Ovary (tissue), 9 donors: ENCODE results near the gene RALGPS1. TPM values are rescaled to one million over a fixed set of nuclear protein-coding genes. Genes with fewer than 3 reads are reported as not detected.
A peak's percentile ranks its signal among the peaks of the same experiment; 100 is the strongest.

Experiments
- DNase-seq, 5 donors: peaks; one replicate each; pipeline ENCODE4 v3.0.0-alpha.2; 2019 to 2020
- H3K27ac ChIP-seq, 2 donors: fragments of 200-600 bp; one replicate each; pipeline versions ENCODE4 v1.5.1 to v1.8.0; 2019 to 2022
- H3K27me3 ChIP-seq: fragments of 200-600 bp; one replicate; pipeline ENCODE4 v1.8.0; 2022
- H3K36me3 ChIP-seq: fragments of 200-600 bp; sonication (generic); one replicate; pipeline ENCODE4 v1.5.1; 2019
- H3K4me1 ChIP-seq: one replicate; pipeline ENCODE4 v1.8.1; 2013; ENCODE audit warnings: mild to moderate bottlenecking, moderate library complexity; ENCODE audit not compliant: insufficient read depth
- H3K4me3 ChIP-seq: fragments of 200-600 bp; sonication (generic); one replicate; pipeline ENCODE4 v1.5.1; 2017
- H3K9me3 ChIP-seq, 2 donors: fragments of 200-600 bp in 1 of 2; sonication (generic) in 1 of 2; one replicate each; pipeline versions ENCODE4 v1.5.1 to v1.8.1; 2013 to 2019; ENCODE audit warnings: mild to moderate bottlenecking in 1 of 2, moderate library complexity in 1 of 2
- CTCF ChIP-seq, 3 donors: fragments of 450-650 bp in 2 of 3; fragments of 200-600 bp in 1 of 3; IDR thresholded peaks; one replicate each; pipeline versions ENCODE4 v1.5.1 to v1.8.0; 2016 to 2022; ENCODE audit warnings: antibody characterized with exemption in 3 of 3, mild to moderate bottlenecking in 1 of 3
- EP300 ChIP-seq: sonication (generic); formaldehyde crosslinking; IDR thresholded peaks from one replicate; pipeline ENCODE4 v1.6.1; 2017; ENCODE audit warnings: antibody characterized with exemption
- POLR2A ChIP-seq: fragments of 450-650 bp; IDR thresholded peaks from one replicate; pipeline ENCODE4 v1.6.1; 2017; ENCODE audit warnings: antibody characterized with exemption, mild to moderate bottlenecking, moderate library complexity
- WGBS, 3 donors: extraction: QIAGEN DNeasy Blood & Tissue Kit in 1 of 3; methylation state at CpG; one replicate each; pipeline versions ENCODE4 v1.1.5 to v1.1.7; 2013 to 2017; 5-methylcytosine and 5-hydroxymethylcytosine counted together
- intact Hi-C, 4 donors: fragments of 100-400 bp; cut with DNase I; formaldehyde crosslinking; loops; one replicate each; pipeline versions ENCODE4 v1.11.0 to v1.15.1; 2022 to 2023
- polyA plus RNA-seq, 2 donors: library from polyadenylated mRNA; stranded (reverse); fragments of 200-250 nt in 1 of 2; fragments of 350-450 nt in 1 of 2; fragmentation: Illumina TruSeq in 1 of 2; extraction: RNeasy Lipid Tissue Mini Kit (QIAGEN cat#74804) in 1 of 2; gene quantifications; one replicate each; pipeline ENCODE4 v1.2.3, GENCODE V29; 2013 to 2014
- total RNA-seq, 7 donors: library from RNA; depleted of rRNA in 2 of 7; stranded (reverse); fragments of >200 nt in 2 of 7; fragmentation: NEBNext Ultra II Directional in 3 of 7; extraction: Animal tissue kit (Norgen Biotek cat#: 25700) in 3 of 7; gene quantifications; one replicate each; pipeline versions ENCODE4 v1.1.0 to v1.2.4, GENCODE V29; 2016 to 2023
- donor health status: DM: no; HTN: no; CAD: no; lungs with moderate emphysema.
- donor health status: DM: no; HTN: no; CAD: no.
- donor health status: Bipolar disorder and iron deficiency.
- donor health status: DM: yes; HTN: yes; CAD: no.
- donor health status: DM: no; HTN: no; CAD: no.
- donor health status: DM: yes; HTN: yes; CAD: no.

RALGPS1 gene
- total and polyA plus RNA-seq, 9 donors, result 2.3 to 13.1 (median 6.9) TPM

DNA sequence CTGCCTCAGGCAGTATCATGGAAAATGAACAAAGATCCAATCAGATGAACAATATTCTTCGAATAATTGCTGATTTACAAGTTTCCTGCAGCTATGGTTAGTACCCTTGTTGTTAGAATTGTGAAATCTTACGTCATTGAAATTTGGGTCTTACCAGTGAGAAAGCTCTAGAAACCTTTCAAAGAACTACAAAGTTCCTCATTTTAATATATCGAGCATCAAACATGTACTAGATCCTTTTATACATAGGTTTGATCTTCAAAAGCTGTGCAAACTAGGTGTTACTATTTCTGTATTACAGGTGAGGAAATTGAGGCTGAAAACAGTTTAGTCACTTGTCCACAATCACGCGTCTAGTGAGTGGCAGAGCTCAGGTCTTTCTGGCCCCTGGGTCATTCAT is 251.5 kb downstream of the RALGPS1 start:
- intact Hi-C loops, result no loop called here
- Histone ChIP-seq H3K4me1 (no peaks in the 10 kb centered on the region), H3K9me3 (no peaks in the 10 kb centered on the region), H3K36me3 (no peaks in the 10 kb centered on the region), H3K4me3 (no peak overlapping the region), H3K27me3 (no peaks in the 10 kb centered on the region), H3K27ac (no peak overlapping the region)
- DNase-seq, result no peak
- TF ChIP-seq POLR2A (no peak), CTCF (IDR thresholded peaks at IDR 0.05) (no peak), EP300 (no peak)
- WGBS, 3 donors, result 92 to 95% (median 93%) methylated on average over 5 of the region's 5 CpGs

GRCh38 chr9:127166651-127167524 is 252.3 kb downstream of the RALGPS1 start:
- Histone ChIP-seq H3K4me3 (no peak overlapping the region), H3K36me3 (no peaks in the 10 kb centered on the region), H3K9me3 (no peaks in the 10 kb centered on the region), H3K4me1 (no peaks in the 10 kb centered on the region), H3K27me3 (no peaks in the 10 kb centered on the region), H3K27ac (no peak overlapping the region)
- WGBS, 3 donors, result 86 to 94% (median 90%) methylated on average over 12 of the region's 12 CpGs
- TF ChIP-seq CTCF (IDR thresholded peaks at IDR 0.05) (no peak), EP300 (no peak), POLR2A (no peak)
- intact Hi-C loops, result no loop called here
- DNase-seq, result peak in 1 of 5 donors; percentile 21

DNA sequence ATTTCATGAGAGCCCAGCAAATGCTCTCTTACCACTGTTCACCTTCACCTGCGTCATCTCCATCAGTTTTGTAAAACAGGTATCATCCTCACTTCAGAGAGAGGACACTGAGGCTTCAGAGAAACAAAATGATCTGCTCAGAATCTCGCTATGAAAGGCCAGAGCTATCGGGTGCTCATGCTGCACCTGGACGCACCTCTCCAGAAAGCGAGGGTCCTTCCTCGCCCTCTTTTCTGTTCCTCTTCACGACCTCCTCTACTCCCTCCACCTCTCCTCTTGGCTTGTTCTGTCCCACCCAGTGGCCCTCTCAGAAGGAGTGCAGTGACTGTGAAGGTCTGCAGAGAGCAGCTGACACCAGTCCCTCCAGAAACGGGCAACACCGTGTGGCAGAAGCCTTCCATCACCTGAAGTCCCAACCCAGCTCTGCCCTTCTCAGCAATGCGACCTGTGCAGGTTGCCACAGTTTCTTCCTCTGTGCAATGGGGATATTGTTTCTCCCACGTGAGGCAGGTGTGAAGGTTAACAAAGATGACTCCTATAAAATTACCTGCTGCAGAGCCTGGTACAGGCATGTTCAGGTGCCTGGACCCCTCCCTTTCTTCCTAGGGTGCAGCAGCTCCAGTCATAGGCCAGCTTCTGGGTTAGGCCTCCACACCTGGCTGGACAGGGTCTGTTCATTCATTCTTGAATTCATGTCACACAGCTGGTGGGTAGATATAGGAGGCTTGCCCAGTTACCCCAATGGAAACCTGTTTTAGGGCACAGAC is 253.2 kb downstream of the RALGPS1 start:
- Histone ChIP-seq H3K4me1 (no peaks in the 10 kb centered on the region), H3K36me3 (no peaks in the 10 kb centered on the region), H3K27me3 (no peaks in the 10 kb centered on the region), H3K9me3 (no peaks in the 10 kb centered on the region), H3K27ac (no peak overlapping the region), H3K4me3 (no peak overlapping the region)
- TF ChIP-seq CTCF (IDR thresholded peaks at IDR 0.05), result no peak
- TF ChIP-seq POLR2A, result no peak
- TF ChIP-seq EP300, result no peak
- 95 to 96% (median 96%) methylated on average over 11 of the region's 11 CpGs for WGBS, 3 donors
- peak in 1 of 5 donors; percentile 8 for DNase-seq
- intact Hi-C loops, result no loop called here

- Histone ChIP-seq H3K27me3 (no peaks in the 10 kb centered on the region), H3K27ac (no peak overlapping the region), H3K36me3 (no peaks in the 10 kb centered on the region), H3K4me1 (no peaks in the 10 kb centered on the region), H3K9me3 (no peaks in the 10 kb centered on the region), H3K4me3 (no peak overlapping the region)
- TF ChIP-seq POLR2A, result no peak
- no peak for TF ChIP-seq EP300
- no peak for TF ChIP-seq CTCF (IDR thresholded peaks at IDR 0.05)
- intact Hi-C loops, result no loop called here
- peak in 2 of 5 donors; percentile 12 to 26 for DNase-seq
- WGBS, 3 donors, result 85 to 92% (median 87%) methylated on average over 10 of the region's 10 CpGs
These were observed 254.4 kb downstream of the RALGPS1 start for GRCh38 chr9:127168756-127169574.
